ENCODE results near the gene CLIC5.

The CLIC5 gene

DNA sequence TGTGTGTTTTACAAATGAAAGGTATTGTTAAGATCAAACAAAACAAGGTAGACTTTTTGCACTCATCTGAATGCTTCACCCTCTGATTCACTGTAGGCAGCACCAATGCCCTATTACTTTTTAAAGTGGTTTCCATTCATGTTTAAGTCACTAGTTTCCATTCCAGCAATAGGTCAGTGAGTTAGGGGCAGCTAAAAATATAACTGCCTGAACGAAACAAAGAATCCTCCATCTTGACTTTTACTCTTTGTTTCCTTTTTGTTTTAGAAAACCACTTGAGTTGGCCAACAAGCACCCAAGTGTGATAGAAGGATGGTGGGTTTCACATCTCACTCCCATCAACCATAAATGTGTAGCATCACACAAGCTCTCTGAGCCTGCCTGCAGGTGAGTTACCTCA, 25.5 kb downstream of the CLIC5 start:
- no peak for DNase-seq

DNA sequence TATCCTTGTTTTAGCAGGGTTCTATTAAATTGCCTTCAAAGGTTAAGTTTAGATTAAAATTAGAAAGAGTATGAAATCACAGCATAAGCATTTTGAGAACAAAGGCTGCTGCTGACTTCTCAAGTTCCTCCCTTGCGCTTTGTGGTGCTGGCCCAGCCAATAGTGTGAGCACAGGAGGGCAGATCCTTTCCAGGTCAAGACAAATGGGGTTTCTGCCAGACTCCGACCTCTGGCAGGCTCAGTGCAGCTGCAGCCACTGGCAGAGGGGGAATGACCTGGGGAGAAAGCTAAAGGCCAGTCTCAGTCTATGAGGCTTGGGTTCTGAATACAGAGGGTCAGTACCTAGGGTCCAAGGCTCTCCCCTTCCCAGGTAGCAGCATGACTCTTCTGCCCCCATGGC, 27.0 kb downstream of the CLIC5 start:
- DNase-seq = no peak

DNA sequence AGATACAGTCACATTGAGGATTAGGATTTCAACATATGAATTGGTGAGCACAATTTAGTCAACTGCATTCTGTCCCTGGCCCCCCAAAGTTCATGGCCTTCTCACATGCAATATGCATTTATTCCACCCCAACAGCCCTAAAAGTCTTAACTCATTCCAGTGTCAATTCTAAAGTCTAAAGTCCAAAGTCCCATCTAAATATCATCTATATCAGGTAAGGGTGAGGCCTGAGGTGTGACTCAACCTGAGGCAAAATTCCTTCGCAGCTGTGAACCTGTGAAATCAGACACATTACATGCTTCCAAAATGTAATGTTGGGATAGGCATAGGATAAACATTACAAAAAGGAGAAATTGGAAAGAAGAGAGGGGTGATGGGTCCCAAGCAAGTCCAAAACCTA, 27.8 kb downstream of the CLIC5 start:
- DNase-seq = no peak

DNA sequence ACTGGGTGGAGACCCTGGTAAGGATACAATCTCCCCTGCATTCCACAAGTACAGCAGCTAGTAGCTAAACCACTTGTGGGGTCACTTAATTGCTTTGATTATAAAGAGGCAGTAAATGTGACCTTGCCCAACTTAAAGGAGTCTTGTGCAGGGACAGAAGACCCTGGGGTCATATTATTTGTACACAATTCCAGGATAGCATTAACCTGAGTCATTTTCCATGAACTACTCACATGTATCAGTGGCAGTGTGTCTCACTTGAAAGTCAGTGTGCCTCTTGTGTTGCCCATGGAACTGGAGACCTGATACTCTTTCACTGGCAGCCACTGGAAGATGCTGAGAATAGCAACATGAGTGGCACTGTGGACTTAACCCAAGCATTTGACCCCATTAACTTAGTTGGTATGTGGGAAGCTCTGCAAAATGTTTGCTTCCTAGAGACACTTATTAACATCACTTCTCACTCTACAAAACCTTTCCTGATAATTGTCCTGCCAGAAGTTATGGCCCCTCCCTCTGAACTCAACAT, 28.9 kb downstream of the CLIC5 start:
- no peak for DNase-seq

DNA sequence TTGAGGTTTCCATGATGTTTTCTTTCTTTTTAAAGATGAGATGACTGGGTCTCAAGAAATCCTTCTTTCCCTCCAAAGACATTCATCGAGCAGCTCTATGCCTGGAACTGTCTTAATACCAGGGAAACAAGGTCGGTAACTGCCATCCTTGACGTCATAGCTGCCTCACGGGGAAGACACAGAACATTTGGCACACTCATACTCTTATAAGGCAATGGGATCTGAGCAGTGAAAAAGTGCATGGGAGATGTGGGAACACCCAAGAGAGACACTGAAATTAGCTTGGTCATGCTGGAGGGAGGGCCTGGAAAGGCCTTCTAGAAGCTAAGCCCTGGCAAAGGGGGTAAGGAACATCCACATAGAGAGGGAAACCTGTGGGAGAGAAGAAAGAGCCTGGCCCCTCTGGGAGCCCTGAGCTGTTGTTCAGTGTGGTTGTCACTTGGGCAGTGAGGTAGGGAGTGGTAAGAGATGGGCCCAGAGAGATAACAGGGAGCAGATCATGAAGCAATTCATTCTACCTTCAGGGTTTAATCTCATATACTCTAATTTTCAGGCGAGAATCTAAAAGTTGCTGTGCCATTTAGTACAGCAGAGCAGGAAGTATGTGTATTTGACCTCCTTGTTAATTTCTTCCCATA, 30.8 kb downstream of the CLIC5 start:
- DNase-seq = no peak

DNA sequence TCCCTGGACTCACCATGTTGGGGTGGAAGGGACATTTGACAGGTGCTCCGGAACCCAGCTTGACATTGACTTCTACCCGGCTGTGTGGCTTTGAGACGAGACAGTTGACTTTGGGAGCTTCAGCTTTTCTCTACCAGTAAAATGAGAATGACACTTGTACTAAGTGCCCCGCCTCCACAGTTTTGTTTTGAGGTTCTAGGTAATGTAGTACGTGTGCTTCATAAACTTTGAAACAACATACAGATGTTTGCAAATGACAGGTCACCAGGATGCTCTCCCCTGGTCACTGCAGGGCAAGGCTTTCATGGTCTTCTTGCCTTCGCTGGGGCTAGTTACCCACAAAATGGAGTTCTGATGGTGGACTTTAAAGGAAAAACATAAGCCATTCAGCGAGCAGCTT, 31.3 kb downstream of the CLIC5 start:
- no peak for DNase-seq

DNA sequence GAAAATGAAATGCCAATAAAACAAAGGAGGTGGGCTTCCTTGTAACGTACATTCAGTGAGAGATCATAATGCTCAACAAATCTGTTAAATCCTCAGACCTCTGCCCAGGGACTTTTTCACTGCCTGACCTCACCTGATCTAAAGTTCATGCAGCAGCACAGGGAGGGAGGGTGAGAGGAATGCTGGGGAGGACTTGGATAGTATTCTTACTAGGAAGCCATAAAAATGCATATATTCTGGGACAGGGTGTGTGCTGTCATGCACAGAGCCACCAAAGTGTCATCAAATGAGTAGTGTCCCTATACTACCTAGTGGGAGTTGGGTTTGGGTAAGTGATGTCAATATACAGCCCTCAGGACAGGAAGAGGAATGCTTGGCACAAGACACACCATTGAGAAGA, 32.6 kb downstream of the CLIC5 start:
- no peak for DNase-seq

DNA sequence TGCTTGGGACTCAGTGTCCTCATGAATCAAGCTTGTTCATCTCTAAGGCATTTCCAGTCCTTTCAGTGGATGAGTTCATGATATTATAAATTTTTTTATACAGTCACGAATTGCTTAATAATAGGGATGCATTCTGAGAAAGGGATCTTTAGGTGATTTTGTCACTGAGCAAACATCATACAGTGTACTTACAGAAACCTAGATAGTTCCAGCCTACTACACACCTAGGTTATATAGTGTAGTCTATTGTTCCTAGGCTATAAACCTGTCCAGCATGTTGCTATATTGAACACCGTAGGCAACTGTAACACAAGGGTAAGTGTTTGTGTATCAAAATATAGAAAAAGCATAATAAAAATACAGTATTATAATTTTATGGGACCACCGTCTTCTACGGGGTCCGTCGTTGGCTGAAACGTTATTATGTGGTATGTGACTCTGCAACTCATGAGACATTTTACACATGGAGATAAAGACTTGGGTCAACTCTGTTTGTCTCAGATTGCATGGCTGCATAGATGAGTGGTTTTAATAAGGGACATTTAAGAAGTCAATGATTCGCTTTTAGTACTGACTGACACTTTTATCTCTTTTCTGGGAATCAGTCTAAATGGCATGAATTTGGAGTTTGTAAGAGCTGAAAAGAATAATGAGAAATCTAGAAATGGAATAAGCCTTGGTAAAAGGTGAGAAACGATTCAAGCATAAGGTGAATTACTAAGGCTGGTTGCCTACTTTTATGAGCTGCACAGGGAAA, 33.2 kb downstream of the CLIC5 start:
- no peak for DNase-seq

DNA sequence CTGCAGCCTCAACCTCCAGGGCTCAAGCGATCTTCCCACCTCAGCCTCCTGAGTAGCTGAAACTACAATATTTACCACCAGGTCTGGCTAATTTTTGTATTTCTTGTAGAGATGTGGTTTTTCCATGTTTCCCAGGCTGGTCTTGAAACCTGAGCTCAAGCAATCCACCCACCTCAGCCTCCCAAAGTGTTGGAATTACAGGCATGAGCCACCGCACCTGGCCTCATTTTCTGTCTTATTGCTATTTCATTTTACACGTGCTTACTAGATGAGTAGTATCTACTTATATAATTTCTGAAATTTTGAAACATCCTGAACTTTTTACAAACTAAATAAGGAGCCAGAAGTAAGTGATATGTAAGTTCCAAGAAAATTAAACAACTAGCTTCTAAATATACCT, 34.6 kb downstream of the CLIC5 start:
- DNase-seq = no peak

DNA sequence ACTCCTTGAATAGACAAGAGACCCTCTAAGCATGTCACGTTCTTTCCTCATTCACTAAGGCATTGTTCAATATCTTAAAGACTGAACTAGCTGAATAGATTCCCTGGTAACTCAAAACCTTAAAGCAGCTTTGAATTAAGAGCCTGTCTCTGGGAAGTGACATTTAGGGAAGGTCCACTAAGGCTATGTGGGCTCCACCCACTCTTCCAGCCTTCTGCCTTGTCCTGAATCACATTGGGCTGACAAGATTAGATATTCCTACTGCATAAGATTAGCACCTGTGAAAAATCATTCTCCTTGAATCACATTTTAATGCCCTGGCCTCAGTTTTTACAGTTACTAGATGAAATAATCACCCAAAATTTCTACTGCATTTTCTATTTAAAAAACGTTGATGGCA, 36.3 kb downstream of the CLIC5 start:
- DNase-seq = no peak

DNA sequence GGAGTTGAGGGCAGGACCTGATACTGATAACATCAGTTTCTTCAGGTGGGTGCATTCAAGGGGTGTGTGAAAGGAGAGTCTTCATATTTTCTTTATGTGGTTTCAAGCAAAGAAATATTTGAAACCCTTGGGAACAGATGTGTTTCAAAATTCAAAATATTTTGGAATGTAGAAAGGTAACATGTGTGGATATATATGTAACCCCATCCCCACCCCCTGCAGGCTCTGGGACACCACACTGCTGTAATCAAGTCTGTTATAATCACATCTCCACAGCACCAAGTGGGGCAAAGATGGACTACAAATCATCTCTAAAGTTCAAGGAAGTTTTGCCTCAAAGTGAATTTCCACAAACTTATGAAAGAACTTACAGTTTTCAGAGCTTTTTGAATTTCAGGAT, 41.1 kb downstream of the CLIC5 start:
- no peak for DNase-seq

DNA sequence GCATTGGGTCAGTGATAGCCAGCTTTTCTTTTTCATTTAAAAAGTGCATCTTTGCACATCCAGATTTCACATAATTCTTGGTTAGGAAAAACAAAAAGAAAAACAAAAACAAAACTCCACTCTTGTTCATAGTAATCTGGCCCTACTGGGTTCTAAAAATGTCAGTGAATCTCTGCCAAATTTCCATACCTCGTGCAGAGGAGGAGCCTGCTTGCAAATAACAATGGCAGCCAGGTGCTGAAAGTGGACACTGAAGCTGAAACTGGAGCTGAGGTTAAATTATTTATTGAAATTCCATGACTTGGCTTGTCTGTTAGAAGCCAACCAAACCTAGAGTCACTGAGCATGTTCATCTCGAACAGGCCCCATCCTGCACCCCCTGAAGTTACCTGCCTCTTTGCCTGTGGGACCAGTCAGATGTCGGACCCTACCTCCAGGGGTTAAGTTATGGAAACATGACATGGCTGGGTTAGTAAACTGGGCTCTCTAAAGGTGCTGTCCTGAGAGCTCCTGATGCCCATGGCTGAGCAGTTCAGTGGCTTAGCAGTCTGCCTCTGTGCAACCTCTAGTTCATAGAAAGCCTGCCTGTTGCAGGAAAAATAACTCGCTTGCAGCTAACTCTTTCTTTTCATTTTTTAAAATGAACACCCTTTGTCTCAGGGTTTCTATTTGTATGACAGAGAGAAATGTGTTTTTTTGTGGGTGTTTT, 42.7 kb downstream of the CLIC5 start:
- DNase-seq = no peak

DNA sequence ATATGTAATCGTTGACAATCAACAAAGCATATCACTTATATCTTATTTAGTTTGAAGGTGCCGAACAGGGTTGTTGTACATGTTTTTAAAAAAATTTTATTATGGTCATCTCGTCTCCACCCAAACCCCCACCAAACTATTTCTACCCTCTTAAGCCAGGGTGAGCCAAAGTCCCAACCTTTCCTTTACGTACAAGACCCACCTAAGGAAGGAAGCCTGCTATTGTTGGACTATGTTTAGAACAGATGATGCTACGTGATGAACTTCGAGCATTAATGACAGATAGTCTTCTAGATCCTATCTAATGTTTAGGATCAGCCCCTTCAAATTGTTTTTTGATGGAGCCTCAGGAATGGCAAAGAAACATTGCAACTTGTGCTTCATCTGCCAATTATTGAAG, 44.4 kb downstream of the CLIC5 start:
- no peak for DNase-seq

DNA sequence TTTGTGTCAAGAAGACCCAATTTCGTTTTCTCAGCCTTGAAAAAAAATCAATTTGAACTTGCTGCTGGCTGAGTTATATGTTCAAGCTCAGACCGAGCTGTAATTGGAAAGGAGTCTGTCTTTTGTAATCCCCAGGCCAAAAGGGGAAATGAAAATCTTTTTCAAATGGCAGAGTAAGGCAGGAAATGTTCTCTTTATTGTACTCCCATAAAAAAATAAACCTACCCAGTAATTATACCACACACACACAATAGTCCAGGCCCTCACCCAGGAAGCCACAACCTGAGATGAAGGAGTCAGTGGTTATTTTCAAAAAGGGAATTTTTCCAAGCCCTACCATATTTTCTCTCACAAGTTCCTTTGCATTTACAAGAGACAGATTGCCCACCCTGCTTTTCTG, 45.3 kb downstream of the CLIC5 start:
- no peak for DNase-seq

DNA sequence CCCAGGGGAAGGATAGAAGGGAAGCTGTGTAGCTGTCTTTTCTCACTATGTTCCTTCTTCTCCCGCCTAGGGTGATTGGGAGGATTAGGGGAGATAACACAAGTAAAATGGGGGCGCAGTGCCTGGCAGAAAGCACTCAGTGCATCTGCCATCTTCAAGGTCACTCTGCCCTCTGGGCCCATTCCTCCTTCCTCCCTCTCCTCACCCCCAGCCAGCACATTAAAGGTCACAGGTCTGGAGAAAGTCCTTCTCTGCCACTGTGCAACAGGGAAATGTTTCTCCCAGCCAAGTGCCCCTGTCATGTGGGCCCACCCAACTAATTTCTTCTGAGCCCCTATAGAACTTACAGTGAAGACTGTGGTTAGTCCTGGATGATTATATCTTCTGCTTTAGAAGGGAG, 45.8 kb downstream of the CLIC5 start:
- no peak for DNase-seq

DNA sequence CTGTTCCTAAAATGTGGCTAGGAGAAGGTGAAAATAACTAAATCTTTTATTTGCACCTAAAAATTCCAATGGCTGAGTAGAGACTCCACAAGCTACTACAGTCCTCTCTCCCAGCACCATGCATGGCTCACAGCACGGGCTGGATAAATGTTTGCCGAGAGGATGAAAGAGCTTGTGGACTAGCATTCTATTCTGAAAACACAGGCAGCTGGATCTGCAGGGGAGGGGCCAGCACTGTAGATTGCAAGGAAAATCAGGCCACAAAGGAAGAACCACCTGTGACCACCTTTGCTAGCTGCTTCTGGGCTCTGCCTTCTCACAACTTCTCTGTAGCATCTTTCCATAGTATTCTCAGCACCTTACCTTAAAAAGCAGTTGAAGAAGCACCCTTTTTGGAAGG, 46.6 kb downstream of the CLIC5 start:
- no peak for DNase-seq

DNA sequence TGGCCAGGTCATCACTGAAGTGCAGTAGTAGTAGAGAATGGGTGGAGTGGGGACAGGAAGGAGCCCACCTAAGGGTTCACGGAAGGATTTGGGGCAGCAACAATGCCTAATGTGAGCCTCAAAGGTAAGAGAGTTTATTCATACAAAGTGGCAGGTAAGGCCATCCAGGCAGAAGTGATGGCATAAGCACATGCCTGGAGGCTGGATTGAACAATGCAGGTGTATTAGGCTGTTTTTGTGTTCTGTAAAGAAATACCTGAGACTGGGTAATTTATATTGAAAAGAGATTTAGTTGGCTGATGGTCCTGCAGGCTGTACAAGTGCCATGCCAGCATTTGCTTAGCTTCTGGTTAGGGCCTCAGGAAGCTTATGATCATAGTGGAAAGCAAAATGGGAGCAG, 48.3 kb downstream of the CLIC5 start:
- no peak for DNase-seq

DNA sequence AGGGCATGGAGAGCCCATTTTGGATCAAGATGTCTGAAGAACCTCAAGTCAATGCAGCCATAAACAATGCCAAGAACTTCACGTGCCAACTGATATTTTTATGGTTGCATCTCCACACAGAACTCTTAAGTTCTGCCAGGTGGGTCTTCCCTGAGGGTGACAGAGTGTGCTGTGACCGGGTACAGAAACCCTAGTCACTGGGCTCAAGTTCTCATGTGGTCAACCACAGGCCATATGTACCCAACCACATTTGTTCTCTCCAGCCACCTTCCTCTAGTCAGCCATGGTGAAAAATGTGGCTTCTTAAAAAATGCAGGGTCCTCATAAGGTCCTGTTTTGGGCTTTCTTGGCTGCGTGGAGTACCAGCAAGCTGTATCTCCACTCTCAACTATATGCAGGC, 48.9 kb downstream of the CLIC5 start:
- DNase-seq = no peak

DNA sequence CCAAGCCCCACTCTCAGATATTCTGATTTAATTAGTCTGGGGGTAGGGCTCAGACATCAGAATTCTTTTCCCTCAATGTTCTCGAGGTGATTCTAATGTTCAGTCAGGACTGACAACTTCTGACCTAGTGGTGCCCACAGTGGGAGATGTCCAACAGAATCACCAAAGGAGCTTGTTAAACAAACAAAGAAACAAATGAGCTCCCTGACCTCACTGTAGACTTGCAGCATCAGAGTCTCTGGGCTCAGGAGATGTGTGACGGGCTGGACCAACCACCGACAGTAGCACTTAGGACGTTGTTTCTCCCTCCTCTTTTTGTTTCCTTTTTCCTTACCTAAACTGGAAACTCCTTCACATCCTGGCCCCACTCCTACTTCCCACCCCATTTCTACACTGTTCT, 49.3 kb downstream of the CLIC5 start:
- DNase-seq = no peak

DNA sequence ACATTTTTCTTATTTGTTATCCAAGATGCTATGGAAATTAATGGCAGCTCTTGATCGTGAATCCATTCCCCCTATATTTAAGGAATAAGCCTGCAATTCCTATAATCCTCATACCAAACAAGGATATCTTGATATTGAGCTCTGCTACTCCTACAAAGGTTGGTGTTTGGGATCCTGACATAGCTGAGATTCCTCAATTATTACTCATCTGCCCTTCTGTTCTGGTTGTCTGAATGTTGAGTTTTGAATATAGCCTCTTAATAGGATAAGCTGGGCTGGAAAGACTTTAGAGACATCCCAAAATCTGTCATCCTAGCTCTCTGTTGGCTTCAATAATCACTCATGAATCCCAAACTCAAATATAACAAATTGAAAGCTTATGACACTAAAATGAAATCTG, 49.9 kb downstream of the CLIC5 start:
- DNase-seq = no peak

DNA sequence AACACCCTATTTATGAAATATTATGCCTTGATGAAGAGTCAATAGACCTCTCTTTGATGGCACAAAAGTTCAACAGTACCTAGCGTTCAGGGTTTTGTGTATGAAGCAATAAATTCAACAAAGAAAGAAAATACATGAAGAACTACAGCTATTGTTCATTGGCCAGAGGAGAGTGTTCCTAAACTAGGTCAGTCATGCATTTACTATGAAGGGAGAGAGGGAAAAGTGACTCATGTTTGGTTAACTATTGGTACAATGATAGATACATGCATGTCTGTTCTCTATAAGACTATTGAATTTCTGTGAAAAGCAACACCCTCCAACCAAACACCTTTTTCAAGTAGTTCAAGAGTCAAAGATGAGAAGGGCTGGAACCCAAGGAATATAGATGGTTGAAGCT, 50.7 kb downstream of the CLIC5 start:
- no peak for DNase-seq

DNA sequence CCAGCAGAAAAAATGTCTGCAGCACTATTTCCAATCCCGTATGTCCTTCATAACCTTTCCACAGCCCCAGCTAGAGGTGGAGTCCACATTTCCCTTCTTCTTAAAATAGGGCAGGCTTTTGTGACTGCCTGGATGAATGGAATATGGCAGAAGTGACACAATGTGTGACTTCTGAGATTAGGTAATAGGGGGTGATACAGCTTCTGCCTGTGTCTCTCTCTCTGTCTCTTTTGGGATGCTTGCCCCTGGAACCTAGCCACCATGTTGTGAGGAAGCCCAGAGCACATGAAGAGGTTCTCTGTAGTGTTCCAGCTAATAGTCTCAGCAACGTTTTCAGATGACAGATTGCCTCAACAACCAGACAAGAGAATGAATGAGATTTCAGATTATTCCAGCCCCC, 51.4 kb downstream of the CLIC5 start:
- DNase-seq = no peak

DNA sequence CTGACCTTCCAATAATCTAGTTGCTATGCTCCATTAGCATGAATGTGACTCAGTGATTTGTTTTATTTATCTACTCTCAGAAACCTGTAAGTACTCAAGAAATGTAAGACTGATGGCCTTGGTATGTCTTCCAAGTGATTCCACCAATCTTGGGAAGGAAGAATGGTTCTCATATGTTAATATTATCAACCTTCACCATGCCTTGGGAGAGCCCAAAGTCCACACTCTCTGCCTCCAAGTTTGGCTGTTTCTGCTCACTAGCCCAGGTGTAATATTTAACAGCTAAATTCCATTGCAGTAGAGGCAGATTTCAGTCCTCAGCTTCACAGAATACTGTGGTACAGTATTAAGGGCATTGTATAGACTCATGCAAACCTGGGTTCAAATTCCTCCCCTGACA, 51.8 kb downstream of the CLIC5 start:
- no peak for DNase-seq

DNA sequence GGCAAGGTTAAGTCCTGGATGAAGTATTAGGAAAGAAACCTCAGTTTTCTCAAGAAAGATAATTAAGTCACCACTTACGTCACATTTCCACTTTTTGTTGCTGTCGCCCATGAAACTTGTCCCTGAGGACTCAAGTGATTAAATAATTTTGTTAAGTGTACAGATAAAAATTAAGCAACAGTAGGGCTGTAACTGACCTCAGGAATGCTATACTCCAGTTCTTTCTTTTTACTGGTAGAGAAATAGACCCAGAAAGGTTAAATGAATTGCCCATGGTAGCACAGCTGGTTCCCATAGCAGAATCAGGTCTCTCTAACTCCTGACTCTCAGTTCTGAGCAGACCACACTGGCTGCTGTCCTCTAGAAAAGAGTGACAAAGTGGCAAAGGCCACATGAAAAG, 54.5 kb downstream of the CLIC5 start:
- DNase-seq = no peak
